Nephron progenitor cell (in vitro differentiated cells): ENCODE measurements around the gene POLR2C.

ENCODE experiments used
- DNase-seq: peaks from one replicate; pipeline ENCODE4 v3.0.0; 2021
- H3K27ac Mint-ChIP-seq: 2 replicates; pipeline ENCODE4 v1.8.0; 2021; ENCODE audit warnings: mild to moderate bottlenecking, moderate library complexity, mixed read lengths
- H3K27me3 Mint-ChIP-seq: 2 replicates; pipeline ENCODE4 v1.8.0; 2021; ENCODE audit warnings: mild to moderate bottlenecking, low read depth, mixed read lengths; ENCODE audit not compliant: poor library complexity
- H3K36me3 Mint-ChIP-seq: 2 replicates; pipeline ENCODE4 v1.8.0; 2021; ENCODE audit warnings: low read depth, mixed read lengths
- H3K4me1 Mint-ChIP-seq: 2 replicates; pipeline ENCODE4 v1.8.0; 2021; ENCODE audit warnings: mixed read lengths
- H3K4me3 Mint-ChIP-seq: 2 replicates; pipeline ENCODE4 v1.8.0; 2021; ENCODE audit warnings: mild to moderate bottlenecking, moderate library complexity, mixed read lengths
- H3K9me3 Mint-ChIP-seq: 2 replicates; pipeline ENCODE4 v1.8.0; 2021; ENCODE audit warnings: mild to moderate bottlenecking, moderate library complexity, mixed read lengths
- CTCF ChIP-seq: fragments of 200-600 bp; sonication (generic); IDR thresholded peaks from 2 replicates; pipeline ENCODE4 v1.5.0; 2021; ENCODE audit warnings: antibody characterized with exemption

POLR2C gene

GRCh38 chr16:57474671-57475661, 12.5 kb downstream of the POLR2C start:
- H3K36me3 Mint-ChIP-seq = peaks cover 8% of the 10 kb centered on the region
- TF ChIP-seq CTCF = no peak
- no peak for DNase-seq
- no peaks in the 10 kb centered on the region for H3K9me3 Mint-ChIP-seq
- no peak overlapping the region for H3K27ac Mint-ChIP-seq
- H3K4me3 Mint-ChIP-seq = no peak overlapping the region
- peaks cover 62% of the 10 kb centered on the region for H3K4me1 Mint-ChIP-seq
- H3K27me3 Mint-ChIP-seq = peaks cover 4% of the 10 kb centered on the region

- Mint-ChIP-seq H3K4me1 (peaks cover 62% of the 10 kb centered on the region), H3K36me3 (peaks cover 5% of the 10 kb centered on the region), H3K4me3 (no peak overlapping the region), H3K9me3 (no peaks in the 10 kb centered on the region), H3K27ac (no peak overlapping the region), H3K27me3 (peaks cover 7% of the 10 kb centered on the region)
- DNase-seq = peak; percentile 85
- TF ChIP-seq CTCF = peak; percentile 82
These were observed 13.3 kb downstream of the POLR2C start for GRCh38 chr16:57475711-57476339.

DNA sequence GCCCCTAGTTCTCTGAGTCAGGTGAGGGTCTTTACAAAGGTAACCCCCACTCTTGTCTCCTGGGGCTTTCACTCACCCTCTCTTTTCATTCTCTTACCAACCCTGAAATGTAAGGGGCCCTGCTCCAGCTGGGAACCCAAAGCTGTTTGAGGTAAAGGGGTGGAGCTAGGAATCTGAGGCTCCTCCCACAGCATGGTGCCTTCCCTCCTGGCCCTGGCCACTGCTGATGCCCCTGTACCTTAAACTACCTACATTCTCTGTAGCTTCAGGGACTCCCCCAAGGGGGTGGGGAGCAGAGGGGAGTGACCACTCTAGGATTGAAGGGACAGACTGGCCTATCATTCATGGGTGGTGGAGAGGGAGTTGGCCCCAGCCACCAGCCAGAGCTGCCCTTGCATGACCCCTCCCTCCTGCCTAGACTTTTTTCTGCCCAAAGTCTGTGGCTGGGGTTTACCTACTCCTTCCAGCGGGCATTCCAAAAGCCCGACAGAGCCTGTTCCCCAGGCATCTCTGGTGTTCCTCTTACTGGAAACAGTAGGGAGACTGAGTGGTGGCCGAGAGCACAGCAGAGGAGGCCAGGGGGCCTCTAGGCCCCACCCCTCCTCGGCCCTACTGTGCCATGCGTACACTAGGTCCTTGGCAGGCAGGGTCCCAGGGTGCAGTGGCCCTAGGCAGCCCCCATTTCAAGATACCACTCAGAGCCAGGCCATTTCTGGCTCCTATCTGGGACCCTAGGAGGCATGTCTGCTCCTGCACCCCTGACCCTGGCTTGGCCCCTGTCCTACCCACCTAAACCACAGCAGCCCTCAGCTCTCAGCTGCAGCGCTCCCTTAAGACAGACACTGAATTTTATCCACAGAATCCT, 14.3 kb downstream of the POLR2C start:
- Mint-ChIP-seq H3K4me1 (peaks cover 58% of the 10 kb centered on the region), H3K27ac (no peak overlapping the region), H3K4me3 (no peak overlapping the region), H3K9me3 (no peaks in the 10 kb centered on the region), H3K27me3 (peaks cover 7% of the 10 kb centered on the region), H3K36me3 (peaks cover 5% of the 10 kb centered on the region)
- no peak for TF ChIP-seq CTCF
- no peak for DNase-seq

GRCh38 chr16:57477531-57478202, 15.2 kb downstream of the POLR2C start:
- no peaks in the 10 kb centered on the region for H3K36me3 Mint-ChIP-seq
- H3K4me3 Mint-ChIP-seq = peak overlapping the region; percentile 81
- peaks cover 7% of the 10 kb centered on the region for H3K27me3 Mint-ChIP-seq
- DNase-seq = no peak
- peaks cover 52% of the 10 kb centered on the region for H3K4me1 Mint-ChIP-seq
- no peaks in the 10 kb centered on the region for H3K9me3 Mint-ChIP-seq
- TF ChIP-seq CTCF = no peak
- H3K27ac Mint-ChIP-seq = no peak overlapping the region

GRCh38 chr16:57478396-57479204, 16.1 kb downstream of the POLR2C start:
- Mint-ChIP-seq H3K27ac (no peak overlapping the region), H3K9me3 (no peaks in the 10 kb centered on the region), H3K4me1 (peaks cover 52% of the 10 kb centered on the region), H3K27me3 (peaks cover 7% of the 10 kb centered on the region), H3K36me3 (no peaks in the 10 kb centered on the region), H3K4me3 (peak overlapping the region; percentile 81)
- no peak for DNase-seq
- no peak for TF ChIP-seq CTCF
